GM12878 (cell line): ENCODE results near the gene SHMT1. TPM values are rescaled to one million over a fixed set of nuclear protein-coding genes. Genes with fewer than 3 reads are reported as not detected.

Experiments
- BCLAF1 ChIP-seq: fragments of 450-650 bp; IDR thresholded peaks from 2 replicates; pipeline ENCODE4 v1.6.1; 2017; ENCODE audit warnings: antibody characterized with exemption, mild to moderate bottlenecking, moderate library complexity
- CEBPB ChIP-seq, 2 experiments: fragments of 150-350 bp in 1 of 2; IDR thresholded peaks; 2 replicates each; pipeline ENCODE4 v1.6.1; 2012 to 2014; ENCODE audit warnings: low read depth in 2 of 2, low read length in 2 of 2, borderline replicate concordance in 1 of 2, inconsistent platforms in 1 of 2
- CHD4 ChIP-seq: fragments of 200-600 bp; sonication (generic); IDR thresholded peaks from 2 replicates; pipeline ENCODE4 v1.6.1; 2016; ENCODE audit warnings: mild to moderate bottlenecking
- CREB1 ChIP-seq: IDR thresholded peaks from 2 replicates; pipeline ENCODE4 v1.6.1; 2012; ENCODE audit warnings: low read depth, mild to moderate bottlenecking, inconsistent platforms
- CREM ChIP-seq: IDR thresholded peaks from 2 replicates; pipeline ENCODE4 v1.6.1; 2014; ENCODE audit warnings: antibody characterized with exemption, low read depth
- CTCF ChIP-seq, 3 experiments: IDR thresholded peaks in 2 of 3; conservative IDR thresholded peaks in 1 of 3; 2 replicates each; pipeline ENCODE4 v1.5.1; 2011; ENCODE audit warnings: low read depth in 3 of 3, low read length in 3 of 3, mild to moderate bottlenecking in 3 of 3, control low read depth in 2 of 3, moderate library complexity in 2 of 3, inconsistent platforms in 1 of 3, mixed read lengths in 1 of 3; ENCODE audit not compliant: control insufficient read depth in 2 of 3, insufficient read depth in 1 of 3; ENCODE audit errors: extremely low read depth in 1 of 3
- E2F4 ChIP-seq: IDR thresholded peaks from 2 replicates; pipeline ENCODE4 v1.6.1; 2012; ENCODE audit warnings: low read depth, low read length, improper control_type of control experiment
- HDAC6 ChIP-seq: fragments of 200-600 bp; sonication (generic); IDR thresholded peaks from one replicate; pipeline ENCODE4 v1.8.0; 2017; ENCODE audit warnings: antibody characterized with exemption; ENCODE audit not compliant: unreplicated experiment
- HDGF ChIP-seq: fragments of 450-650 bp; IDR thresholded peaks from 2 replicates; pipeline ENCODE4 v1.6.1; 2016; ENCODE audit warnings: antibody characterized with exemption
- JUNB ChIP-seq: IDR thresholded peaks from 2 replicates; pipeline ENCODE4 v1.6.1; 2016; ENCODE audit warnings: antibody characterized with exemption, mild to moderate bottlenecking
- KDM1A ChIP-seq: fragments of 200-600 bp; sonication (generic); IDR thresholded peaks from 2 replicates; pipeline ENCODE4 v1.6.1; 2016; ENCODE audit warnings: borderline replicate concordance
- NR2C2 ChIP-seq: IDR thresholded peaks from 2 replicates; pipeline ENCODE4 v1.6.1; 2011; ENCODE audit warnings: borderline replicate concordance, low read depth; ENCODE audit not compliant: control insufficient read depth, insufficient read length
- RCOR1 ChIP-seq: conservative IDR thresholded peaks from 2 replicates; pipeline ENCODE4 v1.6.1; 2012; ENCODE audit warnings: low read depth, low read length, improper control_type of control experiment
- SMC3 ChIP-seq: IDR thresholded peaks from 2 replicates; pipeline ENCODE4 v1.6.1; 2011; ENCODE audit warnings: low read length, improper control_type of control experiment, borderline replicate concordance
- SREBF1 ChIP-seq: IDR thresholded peaks from 2 replicates; pipeline ENCODE4 v1.6.1; 2012; ENCODE audit warnings: mild to moderate bottlenecking, low read length
- SREBF2 ChIP-seq: IDR thresholded peaks from 2 replicates; pipeline ENCODE4 v1.6.1; 2012; ENCODE audit warnings: mild to moderate bottlenecking, low read length
- SRF ChIP-seq, 2 experiments: IDR thresholded peaks; 2 replicates each; pipeline ENCODE4 v1.6.1; 2011; ENCODE audit warnings: low read depth in 2 of 2, low read length in 2 of 2, mild to moderate bottlenecking in 1 of 2, moderate library complexity in 1 of 2
- SUZ12 ChIP-seq: fragments of 200-600 bp; sonication (generic); IDR thresholded peaks from one replicate; pipeline ENCODE4 v1.6.1; 2018; ENCODE audit warnings: antibody characterized with exemption, mild to moderate bottlenecking; ENCODE audit not compliant: unreplicated experiment
- TARDBP ChIP-seq: IDR thresholded peaks from 2 replicates; pipeline ENCODE4 v1.6.1; 2016; ENCODE audit warnings: borderline replicate concordance
- ZBED1 ChIP-seq: IDR thresholded peaks from 2 replicates; pipeline ENCODE4 v1.6.1; 2016; ENCODE audit warnings: borderline replicate concordance
- ZNF274 ChIP-seq: IDR thresholded peaks from one replicate; pipeline ENCODE4 v1.8.0; 2011; ENCODE audit not compliant: insufficient read length, insufficient read depth
- ZNF384 ChIP-seq: IDR thresholded peaks from 2 replicates; pipeline ENCODE4 v1.6.1; 2012; ENCODE audit warnings: low read depth, mild to moderate bottlenecking, low read length, improper control_type of control experiment, borderline replicate concordance
- polyA plus RNA-seq, 11 experiments: library from polyadenylated mRNA; depleted of rRNA in 4 of 11; unstranded in 6 of 11; stranded (reverse) in 5 of 11; fragments of >200 nt; fragmentation: Nextera tagmentation in 4 of 11; fragmentation: Illumina TruSeq in 1 of 11; extraction: Ambion mirVana in 4 of 11; extraction: Trizol in 1 of 11; gene quantifications; 1 replicate in 1 of 11; 2 replicates in 10 of 11; pipeline versions ENCODE4 v1.2.1 to v1.2.3, GENCODE V29; 2011 to 2016; ENCODE audit warnings: inconsistent platforms in 2 of 11, missing spikeins in 2 of 11, low read depth in 1 of 11
- total RNA-seq, 4 experiments: library from RNA; depleted of rRNA in 3 of 4; stranded (reverse); fragments of >200 nt in 3 of 4; fragmentation: Illumina TruSeq in 1 of 4; extraction: Trizol in 1 of 4; gene quantifications; 2 replicates each; pipeline versions ENCODE4 v1.2.1 to v1.2.3, GENCODE V29; 2013 to 2021
- TF ChIP-seq, protein P1 (sequence below): fragments of 450-650 bp; IDR thresholded peaks from 2 replicates; pipeline ENCODE4 v1.6.1; 2016; ENCODE audit warnings: mild to moderate bottlenecking
- TF ChIP-seq, protein P2 (sequence below): fragments of 450-650 bp; IDR thresholded peaks from 2 replicates; pipeline ENCODE4 v1.6.1; 2017; ENCODE audit warnings: borderline replicate concordance

Gene SHMT1
- total and polyA plus RNA-seq, 10 of the 15 experiments (the other 5 are each of a cell fraction or from before 2014, with no cell fraction given): 5.2 to 60.1 (median 34.6) TPM

DNA sequence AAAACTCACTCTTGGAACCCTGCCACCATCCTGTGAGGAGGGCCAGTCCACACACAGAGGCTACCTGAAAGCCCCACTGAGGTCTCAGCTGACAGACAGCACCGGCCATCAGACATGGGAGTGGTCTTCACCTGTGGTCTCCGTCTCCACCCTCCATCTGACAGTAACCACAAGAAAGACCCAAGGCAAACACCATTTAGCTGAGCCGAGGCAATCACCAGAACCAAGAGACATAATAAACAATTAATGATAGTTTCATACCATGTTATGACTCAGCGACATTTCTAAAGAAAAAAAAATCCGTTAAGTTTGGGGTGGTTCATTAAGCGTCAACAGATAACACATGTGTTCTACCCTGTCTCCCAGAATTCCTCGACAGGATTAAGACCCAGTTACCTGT is 8.1 kb upstream of the SHMT1 start (continued):
- TF ChIP-seq BCLAF1: no peak
- no peak for TF ChIP-seq CEBPB (IDR thresholded peaks at IDR 0.05; ENCODE audit: borderline replicate concordance in 1 of 2, low read depth in 2 of 2, low read length in 2 of 2)
- no peak for TF ChIP-seq RCOR1
- no peak for TF ChIP-seq KDM1A
- TF ChIP-seq SREBF1: no peak
- no peak for TF ChIP-seq SUZ12
- no peak for TF ChIP-seq TARDBP
- TF ChIP-seq CHD4: no peak
- no peak for TF ChIP-seq SRF (IDR thresholded peaks at IDR 0.05; ENCODE audit: low read depth in 2 of 2, low read length in 2 of 2)
- no peak for TF ChIP-seq SMC3
- TF ChIP-seq CTCF (IDR thresholded peaks at IDR 0.05 in 2 of 3, conservative IDR thresholded peaks at IDR 0.05 in 1 of 3; ENCODE audit: control insufficient read depth in 2 of 3, extremely low read depth in 1 of 3, insufficient read depth in 1 of 3, low read depth in 3 of 3, low read length in 3 of 3): no peak
- no peak for TF ChIP-seq ZNF274
- no peak for TF ChIP-seq HDGF
- TF ChIP-seq CREM: no peak
- peak; percentile 67 for TF ChIP-seq JUNB
- TF ChIP-seq E2F4: no peak
- TF ChIP-seq HDAC6: no peak
- no peak for TF ChIP-seq SREBF2
- TF ChIP-seq, protein P1, sequence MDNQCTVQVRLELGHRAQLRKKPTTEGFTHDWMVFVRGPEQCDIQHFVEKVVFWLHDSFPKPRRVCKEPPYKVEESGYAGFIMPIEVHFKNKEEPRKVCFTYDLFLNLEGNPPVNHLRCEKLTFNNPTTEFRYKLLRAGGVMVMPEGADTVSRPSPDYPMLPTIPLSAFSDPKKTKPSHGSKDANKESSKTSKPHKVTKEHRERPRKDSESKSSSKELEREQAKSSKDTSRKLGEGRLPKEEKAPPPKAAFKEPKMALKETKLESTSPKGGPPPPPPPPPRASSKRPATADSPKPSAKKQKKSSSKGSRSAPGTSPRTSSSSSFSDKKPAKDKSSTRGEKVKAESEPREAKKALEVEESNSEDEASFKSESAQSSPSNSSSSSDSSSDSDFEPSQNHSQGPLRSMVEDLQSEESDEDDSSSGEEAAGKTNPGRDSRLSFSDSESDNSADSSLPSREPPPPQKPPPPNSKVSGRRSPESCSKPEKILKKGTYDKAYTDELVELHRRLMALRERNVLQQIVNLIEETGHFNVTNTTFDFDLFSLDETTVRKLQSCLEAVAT: peak; percentile 55
- no peak for TF ChIP-seq NR2C2
- TF ChIP-seq ZNF384: peak; percentile 79
- TF ChIP-seq CREB1: no peak
- no peak for TF ChIP-seq ZBED1
- TF ChIP-seq, protein P2, sequence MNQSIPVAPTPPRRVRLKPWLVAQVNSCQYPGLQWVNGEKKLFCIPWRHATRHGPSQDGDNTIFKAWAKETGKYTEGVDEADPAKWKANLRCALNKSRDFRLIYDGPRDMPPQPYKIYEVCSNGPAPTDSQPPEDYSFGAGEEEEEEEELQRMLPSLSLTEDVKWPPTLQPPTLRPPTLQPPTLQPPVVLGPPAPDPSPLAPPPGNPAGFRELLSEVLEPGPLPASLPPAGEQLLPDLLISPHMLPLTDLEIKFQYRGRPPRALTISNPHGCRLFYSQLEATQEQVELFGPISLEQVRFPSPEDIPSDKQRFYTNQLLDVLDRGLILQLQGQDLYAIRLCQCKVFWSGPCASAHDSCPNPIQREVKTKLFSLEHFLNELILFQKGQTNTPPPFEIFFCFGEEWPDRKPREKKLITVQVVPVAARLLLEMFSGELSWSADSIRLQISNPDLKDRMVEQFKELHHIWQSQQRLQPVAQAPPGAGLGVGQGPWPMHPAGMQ: no peak
